GM18858 (cell line): ENCODE measurements around the gene PPP4C.

Experiments
- ATAC-seq: cut with Tn5 transposase; IDR thresholded peaks from one replicate; pipeline ENCODE4 v1.9.1; 2021; ENCODE audit not compliant: unreplicated experiment

Gene PPP4C

DNA sequence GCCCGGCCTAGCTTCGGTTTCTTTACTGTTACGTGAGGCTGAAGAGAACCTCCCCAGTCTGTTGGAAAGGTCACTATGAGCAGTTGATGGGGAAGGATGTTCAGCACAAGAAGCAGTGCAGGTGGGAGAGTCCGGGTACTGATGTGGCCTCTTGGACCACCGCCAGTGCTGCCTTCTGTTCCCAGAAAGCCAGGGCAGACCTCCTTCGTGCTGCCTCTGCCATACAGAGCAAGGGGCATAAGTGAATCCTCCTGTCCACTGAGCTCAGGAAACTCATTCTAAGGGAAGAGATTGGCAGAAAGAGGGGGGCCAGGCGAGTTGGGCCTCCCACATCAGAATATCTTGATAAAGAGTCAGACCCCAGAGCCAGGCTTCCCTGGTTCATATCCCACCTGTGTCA lies 3.7 kb downstream of the PPP4C start:
- ATAC-seq = no peak

DNA sequence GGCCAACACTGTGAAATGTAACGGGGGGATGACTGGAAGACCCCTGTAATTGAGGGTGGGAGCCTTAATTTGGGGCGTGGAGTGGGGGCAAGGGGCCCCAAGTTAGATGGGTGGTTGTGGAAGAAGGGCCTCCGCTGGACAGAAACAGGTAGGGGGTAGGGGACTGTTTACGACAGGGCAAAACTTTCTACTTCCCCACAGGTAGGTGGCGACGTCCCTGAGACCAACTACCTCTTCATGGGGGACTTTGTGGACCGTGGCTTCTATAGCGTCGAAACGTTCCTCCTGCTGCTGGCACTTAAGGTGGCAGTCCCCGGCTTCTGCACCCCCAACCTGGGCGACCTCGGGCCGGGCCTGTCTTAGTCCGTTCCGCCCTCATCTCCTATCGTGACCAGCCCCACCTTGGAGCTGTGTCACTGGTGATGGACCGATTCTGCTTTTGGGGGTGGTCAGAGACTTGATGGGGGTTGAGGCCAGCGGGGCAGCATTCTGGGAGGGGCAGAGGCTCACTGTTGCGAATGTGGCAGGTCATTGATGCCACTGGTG lies 6.8 kb downstream of the PPP4C start:
- ATAC-seq = no peak

- ATAC-seq = no peak
Observed at GRCh38 chr16:30083216-30084055, 7.6 kb downstream of the PPP4C start.

GRCh38 chr16:30084096-30084815 lies 8.5 kb downstream of the PPP4C start:
- no peak for ATAC-seq

GRCh38 chr16:30084816-30085159 lies 9.0 kb downstream of the PPP4C start:
- ATAC-seq = no peak

DNA sequence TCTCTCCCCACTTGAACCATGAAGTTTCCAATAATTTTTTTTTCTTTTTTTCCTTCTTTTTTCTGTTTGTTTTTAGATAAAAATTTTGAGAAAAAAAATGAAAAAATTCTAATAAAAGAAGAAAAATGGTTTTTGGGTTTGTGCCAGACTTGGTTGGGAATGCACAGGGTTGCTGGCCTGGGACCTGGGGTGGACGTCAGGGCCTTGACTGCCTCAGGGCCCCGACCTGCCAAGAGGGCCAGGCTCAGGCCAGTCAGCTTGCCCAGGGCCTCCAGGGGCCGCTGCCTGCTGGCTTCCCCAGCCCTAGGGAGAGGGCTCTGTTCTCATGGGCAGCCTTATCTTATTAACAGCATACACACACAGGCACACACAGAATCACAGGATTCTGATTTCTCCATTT lies 9.5 kb downstream of the PPP4C start:
- ATAC-seq = no peak

GRCh38 chr16:30085820-30086219 lies 10.0 kb downstream of the PPP4C start:
- ATAC-seq = no peak

- no peak for ATAC-seq
Observed at GRCh38 chr16:30086291-30087140, 10.7 kb downstream of the PPP4C start.

DNA sequence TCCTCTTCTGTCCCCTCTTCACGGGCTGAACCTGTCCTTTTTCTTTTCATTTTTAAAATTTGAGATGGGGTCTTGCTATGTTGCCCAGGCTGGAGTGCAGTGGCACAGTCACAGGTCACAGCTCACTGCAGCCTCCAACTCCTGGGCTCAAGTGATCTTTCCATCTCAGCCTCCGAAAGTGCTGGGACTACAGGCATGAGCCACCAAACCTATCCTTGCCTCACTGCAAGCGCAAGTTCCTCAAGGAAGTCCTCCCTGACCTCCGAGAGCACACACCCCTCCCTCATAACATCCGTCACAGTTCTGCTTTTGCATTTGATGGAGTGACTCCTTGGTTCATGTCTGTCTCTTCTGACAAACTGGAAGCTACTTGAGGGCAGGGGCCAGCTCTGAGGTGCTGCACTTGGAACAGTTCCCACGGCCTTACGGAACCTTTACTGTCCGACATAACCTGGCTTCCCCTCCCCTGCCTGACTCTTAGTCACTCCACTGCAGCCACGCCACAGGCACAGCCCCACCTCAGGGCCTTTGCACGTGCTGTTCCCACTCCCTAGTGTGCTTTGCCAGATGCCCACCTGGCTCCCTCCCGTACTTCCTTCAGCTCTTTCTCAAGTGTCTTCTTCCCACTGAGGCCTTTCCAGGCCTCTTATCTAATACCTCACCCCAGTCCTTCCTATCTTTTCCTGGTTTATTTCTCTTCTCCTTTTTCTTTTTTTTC lies 11.5 kb downstream of the PPP4C start:
- no peak for ATAC-seq

- ATAC-seq = no peak
Observed at GRCh38 chr16:30088237-30088831, 12.5 kb downstream of the PPP4C start.

- ATAC-seq = no peak
Observed at GRCh38 chr16:30088832-30089624, 13.2 kb downstream of the PPP4C start.

- no peak for ATAC-seq
Observed at GRCh38 chr16:30090610-30091331, 15.0 kb downstream of the PPP4C start.

DNA sequence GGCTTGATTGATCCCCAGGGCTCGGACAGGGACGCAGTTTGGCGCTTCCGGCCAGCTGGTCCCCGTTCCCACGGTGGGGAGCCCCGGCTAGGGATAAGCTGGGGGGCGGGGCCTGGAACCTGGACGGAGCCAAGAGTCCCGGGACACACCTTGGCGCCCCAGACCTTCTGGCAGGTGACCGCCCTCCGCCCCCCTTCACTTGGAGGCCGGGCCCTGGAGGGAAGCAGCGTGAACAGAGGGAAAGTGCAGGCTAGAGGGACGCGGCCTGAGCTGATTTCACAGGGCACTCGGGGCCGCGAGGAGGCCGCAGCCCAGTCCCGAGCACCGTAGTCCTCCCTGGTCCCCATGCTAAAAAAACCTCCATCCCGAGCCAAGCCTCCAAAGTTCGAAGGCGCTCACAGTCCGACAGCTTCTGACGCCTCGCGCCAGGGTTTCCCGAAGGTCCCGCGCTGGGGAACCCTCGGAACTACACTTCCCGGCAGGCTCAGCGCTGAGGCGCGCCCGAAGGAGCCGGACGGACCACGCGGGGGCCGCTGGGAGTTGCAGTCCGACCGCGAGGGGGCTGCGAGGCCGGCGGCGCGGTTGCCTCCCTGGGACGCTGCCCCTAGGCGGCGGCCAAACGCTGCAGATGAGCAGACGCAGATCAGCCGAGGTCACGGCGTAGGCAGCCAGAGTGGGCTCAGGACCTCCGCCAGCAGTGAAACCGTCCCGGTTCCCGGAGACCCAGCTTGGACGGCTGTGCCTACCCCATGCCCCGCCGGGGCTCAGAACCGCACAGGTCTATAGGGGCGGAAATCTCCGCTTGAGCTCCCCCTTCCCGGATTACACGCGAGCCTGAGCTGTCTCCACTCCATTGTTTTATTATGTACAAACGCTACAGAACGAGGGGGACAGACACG lies 15.9 kb downstream of the PPP4C start, which contains the start of gene TBX6:
TBX6 (minus strand) TSS at position 451 of the 899 bp plus-strand sequence. CDS start 731 bp downstream, outside the sequence.
- peak; percentile 40 for ATAC-seq

- ATAC-seq = no peak
Observed at GRCh38 chr16:30092373-30093010, 16.7 kb downstream of the PPP4C start.

- ATAC-seq = no peak
Observed at GRCh38 chr16:30094541-30095165, 18.9 kb downstream of the PPP4C start.

DNA sequence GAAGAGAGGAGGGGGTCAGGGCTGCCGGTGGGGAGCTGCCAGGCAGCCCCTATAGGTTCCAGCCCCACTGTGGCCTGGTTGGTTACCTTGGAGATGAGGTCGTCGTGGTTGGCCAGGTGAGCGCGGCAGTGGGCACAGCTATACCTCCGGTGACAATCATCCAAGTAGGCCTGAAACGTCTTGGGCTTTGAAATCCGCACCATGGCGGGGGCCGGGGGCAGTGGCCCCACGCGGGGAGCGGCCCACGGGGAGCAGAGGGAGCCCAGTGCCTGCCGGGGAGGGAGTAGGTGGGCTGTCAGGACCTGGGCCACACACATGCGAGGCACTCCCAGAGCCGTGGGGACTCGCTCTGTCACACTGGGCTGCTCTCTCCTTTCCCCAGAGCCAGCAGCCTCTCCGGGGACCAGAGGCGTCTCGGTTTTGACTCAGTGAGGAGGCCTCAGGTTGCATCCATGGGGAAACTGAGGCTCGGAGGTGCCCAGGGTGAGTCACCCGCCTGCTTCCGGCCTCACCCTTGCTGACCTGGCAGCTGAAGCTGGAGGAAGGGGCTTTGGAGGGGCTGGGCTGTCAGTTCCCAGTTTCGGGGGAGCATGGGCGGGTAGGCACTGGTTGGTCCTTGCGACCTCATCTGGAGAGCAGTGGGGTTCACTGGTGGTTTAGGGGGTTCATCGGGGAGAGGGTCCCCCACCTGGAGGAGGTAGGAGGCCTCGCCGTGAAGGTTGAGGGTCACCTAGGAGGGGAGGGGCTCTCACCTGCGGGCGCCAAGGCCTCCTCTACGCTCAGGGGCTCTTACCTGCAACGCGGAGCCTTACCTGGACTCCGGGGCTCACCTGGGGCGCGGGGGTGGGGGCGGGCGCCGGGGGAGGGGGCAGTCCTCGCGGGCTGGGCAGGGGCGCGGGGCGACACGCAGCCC lies 19.6 kb downstream of the PPP4C start:
- ATAC-seq = no peak
